ENCODE measurements around the gene BACE2. TPM values are rescaled to one million over a fixed set of nuclear protein-coding genes. Genes with fewer than 3 reads are reported as not detected.

Gene BACE2
- total RNA-seq, 2 experiments from 2014 or later = 1.6 to 1.7 TPM

- ChIA-PET CTCF (no interaction called here), POLR2A (no interaction called here)
- DNase-seq = no peak
- no peaks in the 10 kb centered on the region for H3K36me3 Mint-ChIP-seq (ENCODE audit: low read depth)
- H3K9me3 Mint-ChIP-seq = no peaks in the 10 kb centered on the region
- H3K27ac Mint-ChIP-seq = no peak overlapping the region
- H3K27me3 Mint-ChIP-seq = peaks cover 11% of the 10 kb centered on the region
- H3K4me3 Mint-ChIP-seq = no peak overlapping the region
- peaks cover 2% of the 10 kb centered on the region for H3K4me1 Mint-ChIP-seq
These were observed 158.6 kb downstream of the BACE2 start for GRCh38 chr21:41326414-41327080.

- ChIA-PET POLR2A (no interaction called here), CTCF (no interaction called here)
- H3K9me3 Mint-ChIP-seq = no peaks in the 10 kb centered on the region
- no peak for DNase-seq
- no peak overlapping the region for H3K27ac Mint-ChIP-seq
- H3K4me1 Mint-ChIP-seq = no peaks in the 10 kb centered on the region
- no peaks in the 10 kb centered on the region for H3K36me3 Mint-ChIP-seq (ENCODE audit: low read depth)
- peaks cover 22% of the 10 kb centered on the region for H3K27me3 Mint-ChIP-seq
- no peak overlapping the region for H3K4me3 Mint-ChIP-seq
These were observed 159.8 kb downstream of the BACE2 start for GRCh38 chr21:41327753-41328152.

GRCh38 chr21:41328660-41329607 is 161.0 kb downstream of the BACE2 start:
- Mint-ChIP-seq H3K36me3 (ENCODE audit: low read depth) (no peaks in the 10 kb centered on the region), H3K4me3 (no peak overlapping the region), H3K27me3 (peaks cover 22% of the 10 kb centered on the region), H3K9me3 (peaks cover 5% of the 10 kb centered on the region), H3K27ac (no peak overlapping the region), H3K4me1 (no peaks in the 10 kb centered on the region)
- ChIA-PET POLR2A (no interaction called here), CTCF (no interaction called here)
- DNase-seq = no peak

Small RNA genes within 50 kb of the gene (microRNA-seq; reads per million reads assigned to microRNA genes)
- gene MIR3197 (ENCODE audit: borderline microRNAs expressed, borderline replicate concordance) = not detected

Other genes with a start within 250 kb of the BACE2 start
- not detected for gene FAM3B, start 148.6 kb downstream of the BACE2 start, total RNA-seq
- gene MX2, start 193.9 kb downstream of the BACE2 start, total RNA-seq = 100 to 1,000 TPM; 108 to 117 TPM

All from activated CD4-positive, alpha-beta T cell treated with anti-CD3 and anti-CD28 coated beads, Interleukin-2, amount 10 ng/mL, durations not matched to agents 7 days and 5 days (primary cell).